ENCODE data around the gene PIK3R6. TPM values are rescaled to one million over a fixed set of nuclear protein-coding genes. Genes with fewer than 3 reads are reported as not detected.

PIK3R6 gene
- total and polyA plus RNA-seq, 10 of the 15 experiments (the other 5 are each of a cell fraction or from before 2014, with no cell fraction given): 6.7 to 146 (median 68.2) TPM

DNA sequence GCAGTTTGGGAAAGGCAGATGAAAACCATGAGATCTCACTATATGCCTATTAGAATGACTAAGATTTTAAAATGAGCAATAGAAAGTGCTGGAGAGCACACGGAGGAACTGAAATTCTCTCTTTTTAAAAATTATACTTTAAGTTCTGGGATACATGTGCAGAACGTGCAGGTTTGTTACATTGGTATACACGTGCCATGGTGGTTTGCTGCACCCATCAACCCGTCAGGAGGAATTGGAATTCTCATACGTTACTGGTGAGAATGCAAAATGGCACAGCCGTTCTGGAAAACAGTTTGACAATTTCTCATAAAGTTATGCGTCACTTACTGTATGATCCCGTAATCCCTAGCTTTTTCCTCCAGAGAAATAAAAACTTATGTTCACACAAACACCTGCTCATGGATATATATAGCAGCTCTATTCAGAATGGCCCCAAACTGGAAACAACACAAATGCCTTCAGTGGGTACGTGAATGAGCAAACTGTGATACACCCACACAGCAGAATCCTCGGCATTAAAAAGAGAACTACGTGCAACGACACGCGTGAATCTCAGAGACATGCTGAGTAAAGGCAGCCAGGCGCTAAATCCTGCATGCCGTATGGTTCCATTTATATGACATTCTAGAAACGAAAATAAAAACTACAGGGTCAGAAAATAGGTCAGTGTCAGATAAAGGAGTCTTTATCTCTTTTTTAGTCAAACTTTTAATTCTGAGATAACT is 11.8 kb downstream of the PIK3R6 start (continued):
- TF ChIP-seq SUPT20H (IDR thresholded peaks at IDR 0.05; ENCODE audit: borderline replicate concordance, control insufficient read depth, low read depth, low read length): no peak
- peak; percentile 95 for TF ChIP-seq MEF2A (IDR thresholded peaks at IDR 0.05; ENCODE audit: insufficient read depth, low read depth, low read length)
- TF ChIP-seq MTA3 (IDR thresholded peaks at IDR 0.05; ENCODE audit: borderline replicate concordance, low read length): peak; percentile 98
- peak; percentile 81 for TF ChIP-seq MXI1 (IDR thresholded peaks at IDR 0.05; ENCODE audit: low read depth, low read length)
- no peak for TF ChIP-seq KDM1A (IDR thresholded peaks at IDR 0.05; ENCODE audit: borderline replicate concordance)
- TF ChIP-seq, protein P1, sequence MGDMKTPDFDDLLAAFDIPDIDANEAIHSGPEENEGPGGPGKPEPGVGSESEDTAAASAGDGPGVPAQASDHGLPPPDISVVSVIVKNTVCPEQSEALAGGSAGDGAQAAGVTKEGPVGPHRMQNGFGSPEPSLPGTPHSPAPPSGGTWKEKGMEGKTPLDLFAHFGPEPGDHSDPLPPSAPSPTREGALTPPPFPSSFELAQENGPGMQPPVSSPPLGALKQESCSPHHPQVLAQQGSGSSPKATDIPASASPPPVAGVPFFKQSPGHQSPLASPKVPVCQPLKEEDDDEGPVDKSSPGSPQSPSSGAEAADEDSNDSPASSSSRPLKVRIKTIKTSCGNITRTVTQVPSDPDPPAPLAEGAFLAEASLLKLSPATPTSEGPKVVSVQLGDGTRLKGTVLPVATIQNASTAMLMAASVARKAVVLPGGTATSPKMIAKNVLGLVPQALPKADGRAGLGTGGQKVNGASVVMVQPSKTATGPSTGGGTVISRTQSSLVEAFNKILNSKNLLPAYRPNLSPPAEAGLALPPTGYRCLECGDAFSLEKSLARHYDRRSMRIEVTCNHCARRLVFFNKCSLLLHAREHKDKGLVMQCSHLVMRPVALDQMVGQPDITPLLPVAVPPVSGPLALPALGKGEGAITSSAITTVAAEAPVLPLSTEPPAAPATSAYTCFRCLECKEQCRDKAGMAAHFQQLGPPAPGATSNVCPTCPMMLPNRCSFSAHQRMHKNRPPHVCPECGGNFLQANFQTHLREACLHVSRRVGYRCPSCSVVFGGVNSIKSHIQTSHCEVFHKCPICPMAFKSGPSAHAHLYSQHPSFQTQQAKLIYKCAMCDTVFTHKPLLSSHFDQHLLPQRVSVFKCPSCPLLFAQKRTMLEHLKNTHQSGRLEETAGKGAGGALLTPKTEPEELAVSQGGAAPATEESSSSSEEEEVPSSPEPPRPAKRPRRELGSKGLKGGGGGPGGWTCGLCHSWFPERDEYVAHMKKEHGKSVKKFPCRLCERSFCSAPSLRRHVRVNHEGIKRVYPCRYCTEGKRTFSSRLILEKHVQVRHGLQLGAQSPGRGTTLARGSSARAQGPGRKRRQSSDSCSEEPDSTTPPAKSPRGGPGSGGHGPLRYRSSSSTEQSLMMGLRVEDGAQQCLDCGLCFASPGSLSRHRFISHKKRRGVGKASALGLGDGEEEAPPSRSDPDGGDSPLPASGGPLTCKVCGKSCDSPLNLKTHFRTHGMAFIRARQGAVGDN (IDR thresholded peaks at IDR 0.05): peak; percentile 73
- peak; percentile 92 for TF ChIP-seq CREM (IDR thresholded peaks at IDR 0.05; ENCODE audit: low read depth)
- no peak for TF ChIP-seq NFYA (IDR thresholded peaks at IDR 0.05; ENCODE audit: borderline replicate concordance, low read depth, low read length)
- no peak for TF ChIP-seq MYC (IDR thresholded peaks at IDR 0.05; ENCODE audit: insufficient read depth, insufficient read length, insufficient replicate concordance, low read length, severe bottlenecking)
- TF ChIP-seq RCOR1 (conservative IDR thresholded peaks at IDR 0.05; ENCODE audit: low read depth, low read length): no peak
- no peak for TF ChIP-seq SMC3 (IDR thresholded peaks at IDR 0.05; ENCODE audit: borderline replicate concordance, low read length)
- no peak for TF ChIP-seq ASH2L (IDR thresholded peaks at IDR 0.05; ENCODE audit: borderline replicate concordance, low read depth)
- no peak for TF ChIP-seq ATF3 (IDR thresholded peaks at IDR 0.05; ENCODE audit: borderline replicate concordance, extremely low read depth, low read depth, low read length)
- TF ChIP-seq MEF2B (IDR thresholded peaks at IDR 0.05; ENCODE audit: partially characterized antibody, poor library complexity, severe bottlenecking): peak; percentile 96
- TF ChIP-seq, protein P2, sequence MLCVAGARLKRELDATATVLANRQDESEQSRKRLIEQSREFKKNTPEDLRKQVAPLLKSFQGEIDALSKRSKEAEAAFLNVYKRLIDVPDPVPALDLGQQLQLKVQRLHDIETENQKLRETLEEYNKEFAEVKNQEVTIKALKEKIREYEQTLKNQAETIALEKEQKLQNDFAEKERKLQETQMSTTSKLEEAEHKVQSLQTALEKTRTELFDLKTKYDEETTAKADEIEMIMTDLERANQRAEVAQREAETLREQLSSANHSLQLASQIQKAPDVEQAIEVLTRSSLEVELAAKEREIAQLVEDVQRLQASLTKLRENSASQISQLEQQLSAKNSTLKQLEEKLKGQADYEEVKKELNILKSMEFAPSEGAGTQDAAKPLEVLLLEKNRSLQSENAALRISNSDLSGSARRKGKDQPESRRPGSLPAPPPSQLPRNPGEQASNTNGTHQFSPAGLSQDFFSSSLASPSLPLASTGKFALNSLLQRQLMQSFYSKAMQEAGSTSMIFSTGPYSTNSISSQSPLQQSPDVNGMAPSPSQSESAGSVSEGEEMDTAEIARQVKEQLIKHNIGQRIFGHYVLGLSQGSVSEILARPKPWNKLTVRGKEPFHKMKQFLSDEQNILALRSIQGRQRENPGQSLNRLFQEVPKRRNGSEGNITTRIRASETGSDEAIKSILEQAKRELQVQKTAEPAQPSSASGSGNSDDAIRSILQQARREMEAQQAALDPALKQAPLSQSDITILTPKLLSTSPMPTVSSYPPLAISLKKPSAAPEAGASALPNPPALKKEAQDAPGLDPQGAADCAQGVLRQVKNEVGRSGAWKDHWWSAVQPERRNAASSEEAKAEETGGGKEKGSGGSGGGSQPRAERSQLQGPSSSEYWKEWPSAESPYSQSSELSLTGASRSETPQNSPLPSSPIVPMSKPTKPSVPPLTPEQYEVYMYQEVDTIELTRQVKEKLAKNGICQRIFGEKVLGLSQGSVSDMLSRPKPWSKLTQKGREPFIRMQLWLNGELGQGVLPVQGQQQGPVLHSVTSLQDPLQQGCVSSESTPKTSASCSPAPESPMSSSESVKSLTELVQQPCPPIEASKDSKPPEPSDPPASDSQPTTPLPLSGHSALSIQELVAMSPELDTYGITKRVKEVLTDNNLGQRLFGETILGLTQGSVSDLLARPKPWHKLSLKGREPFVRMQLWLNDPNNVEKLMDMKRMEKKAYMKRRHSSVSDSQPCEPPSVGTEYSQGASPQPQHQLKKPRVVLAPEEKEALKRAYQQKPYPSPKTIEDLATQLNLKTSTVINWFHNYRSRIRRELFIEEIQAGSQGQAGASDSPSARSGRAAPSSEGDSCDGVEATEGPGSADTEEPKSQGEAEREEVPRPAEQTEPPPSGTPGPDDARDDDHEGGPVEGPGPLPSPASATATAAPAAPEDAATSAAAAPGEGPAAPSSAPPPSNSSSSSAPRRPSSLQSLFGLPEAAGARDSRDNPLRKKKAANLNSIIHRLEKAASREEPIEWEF (IDR thresholded peaks at IDR 0.05; ENCODE audit: insufficient replicate concordance, low read depth, low read length): peak; percentile 43
- peak; percentile 66 for TF ChIP-seq CHD2 (IDR thresholded peaks at IDR 0.05; ENCODE audit: borderline replicate concordance, low read depth, low read length)
- 0 out of 2 replicates have a peak, but pooled peaks have one; percentile 6 for TF ChIP-seq ZNF24 (IDR thresholded peaks at IDR 0.05)

Measured in GM12878 (cell line).